Measurements from ENCODE around the gene RAB3IL1. TPM values are rescaled to one million over a fixed set of nuclear protein-coding genes. Genes with fewer than 3 reads are reported as not detected.

The RAB3IL1 gene
- total RNA-seq, 1 donor from 2014 or later: 44.2 TPM

DNA sequence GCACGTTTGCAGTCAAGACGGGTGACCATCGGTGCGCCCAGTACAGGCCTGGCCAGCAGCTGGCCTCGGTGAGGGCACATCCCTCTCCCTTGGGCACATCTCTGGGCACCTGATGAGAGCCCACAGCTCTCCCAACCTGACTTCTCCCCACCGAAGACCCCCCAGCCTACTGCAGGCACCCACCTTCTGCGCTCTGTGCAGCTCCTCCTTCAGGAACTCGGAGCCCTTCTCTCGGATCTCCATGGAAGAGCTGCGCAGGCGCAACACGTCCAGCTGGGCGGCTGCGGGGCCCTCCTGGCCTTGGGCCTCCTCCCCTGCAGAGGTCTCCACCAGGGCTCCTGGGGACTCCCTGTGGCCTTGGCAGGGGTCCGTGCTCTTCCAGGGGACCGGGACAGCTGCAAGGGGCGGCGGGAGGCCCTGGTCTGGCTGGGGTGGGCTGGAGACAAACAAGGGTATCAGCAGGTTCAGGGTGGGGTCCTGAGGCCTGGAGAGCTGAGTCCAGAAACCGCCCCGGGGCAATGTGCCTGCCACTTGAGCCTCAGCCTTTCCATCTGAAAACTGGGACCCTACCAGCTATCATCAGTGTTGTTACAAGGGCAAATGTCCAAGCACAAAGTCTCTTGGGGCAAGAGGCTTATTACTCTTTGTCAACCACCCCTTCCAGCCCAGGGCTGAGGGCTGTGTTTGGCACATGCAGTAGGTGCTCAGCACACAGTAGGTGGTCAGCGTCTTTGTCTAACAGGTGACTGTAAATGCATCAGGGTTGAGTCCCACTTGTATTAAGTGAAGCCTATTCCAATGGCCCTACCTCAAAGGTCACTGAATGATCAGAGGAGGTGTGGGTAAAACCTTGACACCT, 9.3 kb downstream of the RAB3IL1 start:
- TF ChIP-seq, protein P1, sequence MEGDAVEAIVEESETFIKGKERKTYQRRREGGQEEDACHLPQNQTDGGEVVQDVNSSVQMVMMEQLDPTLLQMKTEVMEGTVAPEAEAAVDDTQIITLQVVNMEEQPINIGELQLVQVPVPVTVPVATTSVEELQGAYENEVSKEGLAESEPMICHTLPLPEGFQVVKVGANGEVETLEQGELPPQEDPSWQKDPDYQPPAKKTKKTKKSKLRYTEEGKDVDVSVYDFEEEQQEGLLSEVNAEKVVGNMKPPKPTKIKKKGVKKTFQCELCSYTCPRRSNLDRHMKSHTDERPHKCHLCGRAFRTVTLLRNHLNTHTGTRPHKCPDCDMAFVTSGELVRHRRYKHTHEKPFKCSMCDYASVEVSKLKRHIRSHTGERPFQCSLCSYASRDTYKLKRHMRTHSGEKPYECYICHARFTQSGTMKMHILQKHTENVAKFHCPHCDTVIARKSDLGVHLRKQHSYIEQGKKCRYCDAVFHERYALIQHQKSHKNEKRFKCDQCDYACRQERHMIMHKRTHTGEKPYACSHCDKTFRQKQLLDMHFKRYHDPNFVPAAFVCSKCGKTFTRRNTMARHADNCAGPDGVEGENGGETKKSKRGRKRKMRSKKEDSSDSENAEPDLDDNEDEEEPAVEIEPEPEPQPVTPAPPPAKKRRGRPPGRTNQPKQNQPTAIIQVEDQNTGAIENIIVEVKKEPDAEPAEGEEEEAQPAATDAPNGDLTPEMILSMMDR (IDR thresholded peaks at IDR 0.05): no peak
- Mint-ChIP-seq H3K27ac (ENCODE audit: unreplicated experiment) (no peak overlapping the region), H3K27me3 (ENCODE audit: unreplicated experiment) (no peaks in the 10 kb centered on the region), H3K4me1 (ENCODE audit: unreplicated experiment) (peaks cover 7% of the 10 kb centered on the region), H3K36me3 (ENCODE audit: unreplicated experiment) (peaks cover 27% of the 10 kb centered on the region), H3K9me3 (ENCODE audit: unreplicated experiment) (no peaks in the 10 kb centered on the region), H3K4me3 (ENCODE audit: unreplicated experiment) (no peak overlapping the region)
- no peak for DNase-seq (ENCODE audit: extremely low spot score, unreplicated experiment)

DNA sequence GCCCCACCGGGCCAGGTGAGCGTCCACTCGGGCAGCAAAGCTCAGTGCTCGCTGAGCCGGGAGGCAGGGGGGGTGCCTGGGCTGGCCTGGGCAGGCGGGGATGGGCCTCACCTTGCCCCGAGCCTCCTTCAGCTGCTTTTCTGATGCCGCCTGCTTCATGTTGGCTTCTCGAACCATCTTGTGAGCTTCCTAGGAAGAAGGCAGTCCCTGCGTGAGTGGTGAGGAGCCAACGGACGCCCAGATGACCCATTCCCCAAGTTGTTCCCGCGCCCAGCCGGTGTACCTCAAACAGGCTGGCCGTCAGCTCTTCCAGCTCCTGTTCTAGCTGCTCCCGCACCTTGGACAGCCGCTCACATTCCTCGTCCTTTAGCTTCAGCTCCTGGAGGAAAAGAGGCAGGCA, 10.1 kb downstream of the RAB3IL1 start:
- Mint-ChIP-seq H3K36me3 (ENCODE audit: unreplicated experiment) (peaks cover 31% of the 10 kb centered on the region), H3K27me3 (ENCODE audit: unreplicated experiment) (no peaks in the 10 kb centered on the region), H3K9me3 (ENCODE audit: unreplicated experiment) (no peaks in the 10 kb centered on the region), H3K4me3 (ENCODE audit: unreplicated experiment) (no peak overlapping the region), H3K27ac (ENCODE audit: unreplicated experiment) (no peak overlapping the region), H3K4me1 (ENCODE audit: unreplicated experiment) (peaks cover 6% of the 10 kb centered on the region)
- DNase-seq (ENCODE audit: extremely low spot score, unreplicated experiment): no peak
- TF ChIP-seq, protein P1 (IDR thresholded peaks at IDR 0.05): no peak

DNA sequence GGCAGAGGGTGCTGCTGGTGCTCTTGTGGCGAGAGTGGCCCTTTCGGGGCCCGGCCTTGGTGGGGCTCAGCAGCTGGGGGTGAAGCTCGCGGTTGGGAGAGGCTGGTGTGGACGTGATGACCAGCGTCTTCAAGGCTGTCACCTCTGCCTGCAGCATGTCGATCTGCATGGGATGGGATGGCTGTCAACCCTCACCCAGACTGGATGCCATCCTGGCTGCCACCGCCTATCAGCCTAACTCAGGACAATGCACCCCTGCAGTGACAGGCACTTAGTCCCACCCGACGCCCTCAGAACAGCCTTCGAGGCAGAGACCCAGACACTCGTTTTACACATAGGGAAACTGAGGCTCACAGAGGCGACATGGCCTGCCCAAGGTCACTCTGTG, 10.8 kb downstream of the RAB3IL1 start:
- peaks cover 2% of the 10 kb centered on the region for H3K4me1 Mint-ChIP-seq (ENCODE audit: unreplicated experiment)
- H3K27me3 Mint-ChIP-seq (ENCODE audit: unreplicated experiment): no peaks in the 10 kb centered on the region
- TF ChIP-seq, protein P1 (IDR thresholded peaks at IDR 0.05): no peak
- H3K4me3 Mint-ChIP-seq (ENCODE audit: unreplicated experiment): no peak overlapping the region
- DNase-seq (ENCODE audit: extremely low spot score, unreplicated experiment): no peak
- peaks cover 33% of the 10 kb centered on the region for H3K36me3 Mint-ChIP-seq (ENCODE audit: unreplicated experiment)
- no peak overlapping the region for H3K27ac Mint-ChIP-seq (ENCODE audit: unreplicated experiment)
- H3K9me3 Mint-ChIP-seq (ENCODE audit: unreplicated experiment): no peaks in the 10 kb centered on the region

DNA sequence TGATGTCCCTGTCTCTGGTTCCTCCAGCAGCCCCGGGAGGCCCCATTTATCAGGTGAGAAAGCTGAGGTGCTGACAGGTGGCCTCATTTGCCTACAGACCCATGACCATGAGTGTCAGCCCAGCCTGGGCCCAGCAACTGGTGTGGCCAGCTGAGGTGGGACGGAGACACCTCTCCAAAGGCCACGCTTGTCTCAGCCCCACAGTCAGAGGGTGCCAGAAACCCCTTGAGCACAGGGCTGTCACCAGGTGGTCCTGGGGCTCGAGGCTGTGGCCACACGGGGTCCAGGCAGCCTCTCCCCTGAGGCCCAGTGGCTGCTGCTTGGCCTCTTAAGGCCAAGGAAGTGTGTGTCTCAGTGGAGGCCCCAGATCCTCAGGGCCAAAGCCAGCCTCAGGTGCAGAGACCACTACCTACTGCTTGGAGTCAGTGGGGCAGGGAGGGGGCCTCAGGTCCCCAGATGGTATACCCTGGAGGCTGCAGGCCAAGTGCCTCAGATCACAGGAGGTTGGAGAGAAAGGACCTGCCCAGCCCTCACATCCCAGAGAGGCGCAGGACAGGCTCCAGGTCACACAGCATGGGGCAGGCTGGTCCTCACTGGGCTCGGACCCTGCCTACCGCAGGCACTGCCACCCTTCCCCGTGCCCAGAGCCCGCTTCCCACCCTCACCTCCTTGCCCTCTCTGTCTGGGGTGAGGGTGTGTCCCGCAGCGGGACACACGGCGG, 11.4 kb downstream of the RAB3IL1 start:
- peaks cover 34% of the 10 kb centered on the region for H3K36me3 Mint-ChIP-seq (ENCODE audit: unreplicated experiment)
- no peak for DNase-seq (ENCODE audit: extremely low spot score, unreplicated experiment)
- H3K4me3 Mint-ChIP-seq (ENCODE audit: unreplicated experiment): no peak overlapping the region
- H3K9me3 Mint-ChIP-seq (ENCODE audit: unreplicated experiment): no peaks in the 10 kb centered on the region
- H3K27ac Mint-ChIP-seq (ENCODE audit: unreplicated experiment): no peak overlapping the region
- TF ChIP-seq, protein P1 (IDR thresholded peaks at IDR 0.05): no peak
- H3K4me1 Mint-ChIP-seq (ENCODE audit: unreplicated experiment): peaks cover 2% of the 10 kb centered on the region
- H3K27me3 Mint-ChIP-seq (ENCODE audit: unreplicated experiment): no peaks in the 10 kb centered on the region

DNA sequence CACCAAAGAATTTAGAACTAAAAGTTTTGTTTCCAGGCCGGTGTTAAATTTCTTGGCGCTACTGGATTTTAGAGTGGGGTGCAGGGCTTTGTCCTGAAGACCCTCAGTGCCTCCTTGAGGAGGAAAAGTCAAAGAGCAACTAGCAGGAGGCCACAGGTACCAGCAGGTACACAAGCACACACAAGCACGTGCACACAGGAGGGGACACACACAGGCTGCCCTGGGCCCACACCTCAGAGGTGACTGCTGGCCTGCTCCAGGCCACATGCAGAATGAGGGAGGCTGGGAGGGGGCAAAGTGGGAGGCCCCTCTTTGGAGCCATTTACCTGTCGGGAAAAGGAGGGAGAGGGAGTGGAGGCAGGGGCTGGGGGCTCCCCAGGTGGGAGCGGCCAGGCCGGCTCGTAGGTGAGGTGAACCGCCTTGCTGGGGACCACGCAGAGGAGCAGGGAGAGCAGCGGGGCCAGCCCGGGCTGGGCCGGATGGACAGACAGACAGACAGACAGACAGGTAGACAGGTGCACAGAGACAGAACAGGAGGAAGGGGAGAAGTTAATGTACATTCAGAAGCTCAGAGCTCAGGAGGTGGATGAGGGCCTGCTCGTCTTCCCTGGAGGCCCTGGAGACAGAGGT, 12.2 kb downstream of the RAB3IL1 start:
- DNase-seq (ENCODE audit: extremely low spot score, unreplicated experiment): no peak
- TF ChIP-seq, protein P1 (IDR thresholded peaks at IDR 0.05): no peak
- Mint-ChIP-seq H3K27ac (ENCODE audit: unreplicated experiment) (no peak overlapping the region), H3K4me3 (ENCODE audit: unreplicated experiment) (no peak overlapping the region), H3K36me3 (ENCODE audit: unreplicated experiment) (peaks cover 35% of the 10 kb centered on the region), H3K27me3 (ENCODE audit: unreplicated experiment) (no peaks in the 10 kb centered on the region), H3K4me1 (ENCODE audit: unreplicated experiment) (peaks cover 2% of the 10 kb centered on the region), H3K9me3 (ENCODE audit: unreplicated experiment) (no peaks in the 10 kb centered on the region)

All from osteocyte (in vitro differentiated cells).